ENCODE measurements around the gene CD47.

The CD47 gene

DNA sequence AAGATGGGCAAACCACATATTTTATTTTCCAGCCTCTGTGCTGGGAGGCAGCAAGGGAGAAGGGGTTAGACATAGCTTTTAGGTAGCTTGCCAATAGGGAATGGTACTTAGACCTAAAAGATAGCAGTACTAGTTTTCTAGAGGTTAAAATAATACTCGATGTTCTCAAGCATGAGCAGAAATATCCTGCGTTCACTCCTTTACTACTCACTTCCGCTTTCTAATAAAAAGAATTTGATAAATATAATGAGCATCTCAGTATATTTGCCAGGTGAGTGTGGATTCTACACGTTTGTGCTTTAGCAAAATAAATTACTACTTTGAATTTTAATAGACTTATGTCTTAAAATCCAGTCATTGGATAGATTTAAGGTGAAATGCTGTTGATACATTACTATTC is 39.4 kb upstream of the CD47 start:
- Histone ChIP-seq H3K9ac (ENCODE audit: low read depth, low read length, poor library complexity) (no peak overlapping the region), H3K4me3 (ENCODE audit: low read length in 2 of 2) (no peak overlapping the region), H3K4ac (ENCODE audit: low read length) (no peak overlapping the region), H3K27ac (replicated peaks; ENCODE audit: low read length) (no peak overlapping the region), H3K18ac (ENCODE audit: low read length) (no peak overlapping the region), H3K79me1 (ENCODE audit: low read depth, low read length) (no peaks in the 10 kb centered on the region), H2AK5ac (ENCODE audit: low read depth, low read length) (no peak overlapping the region), H4K91ac (ENCODE audit: low read depth, low read length, poor library complexity) (no peak overlapping the region), H2BK15ac (ENCODE audit: low read length) (no peak overlapping the region), H2BK120ac (ENCODE audit: low read depth, low read length) (no peak overlapping the region), H3K4me1 (ENCODE audit: control insufficient read depth in 2 of 2, insufficient read depth in 1 of 2, low read depth in 1 of 2, low read length in 2 of 2) (peaks cover 10 to 25% of the 10 kb centered on the region in 2 donors), H3K14ac (ENCODE audit: low read length) (no peak overlapping the region), H2BK12ac (ENCODE audit: low read length) (no peak overlapping the region), H3K4me2 (ENCODE audit: insufficient read depth, low read length, poor library complexity, severe bottlenecking) (no peak overlapping the region), H3K36me3 (replicated peaks in 1 of 2; ENCODE audit: control insufficient read depth in 2 of 2, insufficient read depth in 2 of 2, low read length in 2 of 2) (no peaks in the 10 kb centered on the region), H3K27me3 (ENCODE audit: control insufficient read depth in 3 of 3, insufficient read depth in 3 of 3, low read depth in 1 of 3, low read length in 3 of 3) (no peaks in the 10 kb centered on the region), H2BK5ac (ENCODE audit: low read length) (no peak overlapping the region), H3K9me3 (replicated peaks in 1 of 2; ENCODE audit: control insufficient read depth in 2 of 2, insufficient read depth in 1 of 2, low read depth in 1 of 2, low read length in 2 of 2) (no peaks in the 10 kb centered on the region), H2AFZ (ENCODE audit: low read length) (no peak overlapping the region), H4K8ac (ENCODE audit: low read depth, low read length) (no peak overlapping the region), H3K23ac (ENCODE audit: low read depth, low read length, poor library complexity) (no peak overlapping the region)
- DNase-seq (ENCODE audit: low spot score): no peak
- no CpG with 5 or more reads among the region's 4 CpGs for WGBS, 2 donors (ENCODE audit: extremely low coverage in 2 of 2, insufficient read length in 2 of 2, insufficient replicate concordance in 1 of 2)

DNA sequence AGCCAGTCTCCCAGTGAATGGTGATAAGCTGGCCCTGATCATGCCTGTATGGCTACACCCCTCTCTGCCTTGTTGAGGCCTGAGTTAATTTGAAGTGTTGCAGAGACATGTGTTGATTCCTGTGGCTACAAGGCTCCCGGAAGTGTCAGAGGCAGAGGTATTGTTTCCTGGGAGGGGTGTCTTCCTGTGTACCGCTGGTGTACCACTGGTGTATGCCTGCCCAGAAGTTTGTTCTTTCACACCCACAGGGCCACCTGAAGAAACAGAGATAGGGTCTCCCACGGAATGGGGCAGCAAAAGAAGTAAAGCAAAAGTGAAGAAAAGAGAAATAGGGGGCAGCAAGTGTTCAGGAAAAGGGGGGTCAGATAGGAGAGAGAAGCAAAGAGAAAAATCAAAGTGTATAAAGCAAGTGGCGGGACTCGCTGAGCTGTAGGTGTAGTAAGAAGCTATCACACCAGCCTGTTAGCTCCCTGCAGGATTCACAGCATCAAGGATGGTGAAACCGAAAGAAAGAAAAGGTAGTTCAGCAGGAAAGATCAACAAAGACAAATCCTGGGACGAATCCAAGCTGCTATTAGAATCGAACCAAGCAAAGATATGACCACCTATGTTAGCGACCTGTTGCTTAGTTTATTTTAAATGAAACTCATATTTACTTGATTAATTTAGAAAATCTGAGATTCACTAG is 36.6 kb upstream of the CD47 start:
- Histone ChIP-seq H3K4me1 (ENCODE audit: control insufficient read depth in 2 of 2, insufficient read depth in 1 of 2, low read depth in 1 of 2, low read length in 2 of 2) (peaks cover 11 to 36% of the 10 kb centered on the region in 2 donors), H3K9me3 (replicated peaks in 1 of 2; ENCODE audit: control insufficient read depth in 2 of 2, insufficient read depth in 1 of 2, low read depth in 1 of 2, low read length in 2 of 2) (no peaks in the 10 kb centered on the region), H2AK5ac (ENCODE audit: low read depth, low read length) (no peak overlapping the region), H3K23ac (ENCODE audit: low read depth, low read length, poor library complexity) (no peak overlapping the region), H4K91ac (ENCODE audit: low read depth, low read length, poor library complexity) (no peak overlapping the region), H4K8ac (ENCODE audit: low read depth, low read length) (no peak overlapping the region), H3K36me3 (replicated peaks in 1 of 2; ENCODE audit: control insufficient read depth in 2 of 2, insufficient read depth in 2 of 2, low read length in 2 of 2) (no peaks in the 10 kb centered on the region), H2BK5ac (ENCODE audit: low read length) (no peak overlapping the region), H3K14ac (ENCODE audit: low read length) (no peak overlapping the region), H2BK12ac (ENCODE audit: low read length) (no peak overlapping the region), H3K4ac (ENCODE audit: low read length) (no peak overlapping the region), H3K27ac (replicated peaks; ENCODE audit: low read length) (no peak overlapping the region), H3K79me1 (ENCODE audit: low read depth, low read length) (no peaks in the 10 kb centered on the region), H3K27me3 (ENCODE audit: control insufficient read depth in 3 of 3, insufficient read depth in 3 of 3, low read depth in 1 of 3, low read length in 3 of 3) (no peaks in the 10 kb centered on the region), H3K18ac (ENCODE audit: low read length) (no peak overlapping the region), H3K4me3 (ENCODE audit: low read length in 2 of 2) (no peak overlapping the region), H2BK15ac (ENCODE audit: low read length) (no peak overlapping the region), H3K9ac (ENCODE audit: low read depth, low read length, poor library complexity) (no peak overlapping the region), H2BK120ac (ENCODE audit: low read depth, low read length) (no peak overlapping the region), H2AFZ (ENCODE audit: low read length) (peak overlapping the region; percentile 10), H3K4me2 (ENCODE audit: insufficient read depth, low read length, poor library complexity, severe bottlenecking) (no peak overlapping the region)
- DNase-seq (ENCODE audit: low spot score): no peak
- WGBS, 2 donors (ENCODE audit: extremely low coverage in 2 of 2, insufficient read length in 2 of 2, insufficient replicate concordance in 1 of 2): no CpG with 5 or more reads among the region's 9 CpGs

DNA sequence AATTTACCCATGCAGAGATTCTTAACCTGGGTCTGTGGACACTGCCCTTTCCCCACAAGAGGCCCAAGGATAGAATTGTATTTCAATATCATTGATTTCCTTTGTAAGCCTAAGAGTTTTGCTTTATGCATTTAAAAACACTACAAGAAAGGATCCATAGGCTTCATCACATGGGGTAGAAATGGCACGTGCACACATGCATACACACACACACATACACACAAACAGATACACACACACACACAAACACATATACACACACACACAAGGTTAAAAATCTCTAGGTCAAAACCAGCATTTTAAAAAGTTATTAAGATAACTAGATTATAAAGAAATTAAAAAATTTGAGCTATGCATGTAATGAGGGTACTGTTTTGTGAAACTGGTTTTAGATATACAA is 35.5 kb upstream of the CD47 start:
- no peak overlapping the region for H2BK120ac ChIP-seq (ENCODE audit: low read depth, low read length)
- no peak overlapping the region for H4K91ac ChIP-seq (ENCODE audit: low read depth, low read length, poor library complexity)
- no peak overlapping the region for H2AFZ ChIP-seq (ENCODE audit: low read length)
- H3K14ac ChIP-seq (ENCODE audit: low read length): no peak overlapping the region
- no peak overlapping the region for H2BK5ac ChIP-seq (ENCODE audit: low read length)
- no peaks in the 10 kb centered on the region for H3K27me3 ChIP-seq (ENCODE audit: control insufficient read depth in 3 of 3, insufficient read depth in 3 of 3, low read depth in 1 of 3, low read length in 3 of 3)
- no peak overlapping the region for H3K4me2 ChIP-seq (ENCODE audit: insufficient read depth, low read length, poor library complexity, severe bottlenecking)
- WGBS, 2 donors (ENCODE audit: extremely low coverage in 2 of 2, insufficient read length in 2 of 2, insufficient replicate concordance in 1 of 2): no CpG with 5 or more reads among the region's 1 CpG
- H2BK15ac ChIP-seq (ENCODE audit: low read length): no peak overlapping the region
- no peak overlapping the region for H2BK12ac ChIP-seq (ENCODE audit: low read length)
- H3K27ac ChIP-seq (replicated peaks; ENCODE audit: low read length): no peak overlapping the region
- no peak overlapping the region for H2AK5ac ChIP-seq (ENCODE audit: low read depth, low read length)
- H3K4me1 ChIP-seq (ENCODE audit: control insufficient read depth in 2 of 2, insufficient read depth in 1 of 2, low read depth in 1 of 2, low read length in 2 of 2): peaks cover 13 to 26% of the 10 kb centered on the region in 2 donors
- no peaks in the 10 kb centered on the region for H3K9me3 ChIP-seq (replicated peaks in 1 of 2; ENCODE audit: control insufficient read depth in 2 of 2, insufficient read depth in 1 of 2, low read depth in 1 of 2, low read length in 2 of 2)
- no peaks in the 10 kb centered on the region for H3K36me3 ChIP-seq (replicated peaks in 1 of 2; ENCODE audit: control insufficient read depth in 2 of 2, insufficient read depth in 2 of 2, low read length in 2 of 2)
- DNase-seq (ENCODE audit: low spot score): no peak
- H4K8ac ChIP-seq (ENCODE audit: low read depth, low read length): no peak overlapping the region
- no peak overlapping the region for H3K9ac ChIP-seq (ENCODE audit: low read depth, low read length, poor library complexity)
- H3K4me3 ChIP-seq (ENCODE audit: low read length in 2 of 2): no peak overlapping the region
- no peak overlapping the region for H3K23ac ChIP-seq (ENCODE audit: low read depth, low read length, poor library complexity)
- no peak overlapping the region for H3K18ac ChIP-seq (ENCODE audit: low read length)
- no peaks in the 10 kb centered on the region for H3K79me1 ChIP-seq (ENCODE audit: low read depth, low read length)
- no peak overlapping the region for H3K4ac ChIP-seq (ENCODE audit: low read length)

DNA sequence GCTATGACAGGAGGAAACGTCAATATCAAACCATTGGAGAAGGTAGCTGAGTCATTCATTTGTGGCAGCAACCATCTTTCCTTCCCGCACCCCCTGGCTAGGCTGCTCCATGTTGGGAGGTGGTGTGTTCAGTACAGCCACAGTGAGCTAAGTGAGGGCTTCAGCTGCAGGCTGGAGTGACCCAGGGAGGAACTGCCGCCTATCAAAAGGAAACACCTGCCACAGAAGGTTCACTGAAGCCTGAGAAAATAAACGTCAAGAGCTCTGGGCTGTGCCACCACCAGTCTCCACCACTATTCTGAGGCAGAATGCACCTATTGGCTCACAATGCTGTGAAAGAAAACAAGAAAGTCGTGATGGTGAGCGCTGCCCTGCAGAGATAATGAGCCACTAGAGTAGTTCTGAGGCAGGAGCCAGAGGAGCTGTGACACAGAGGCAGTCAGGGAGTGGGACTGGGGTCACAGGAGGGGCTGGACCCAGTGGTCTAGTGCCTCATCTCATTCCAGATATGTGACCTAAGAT is 34.8 kb upstream of the CD47 start:
- H3K18ac ChIP-seq (ENCODE audit: low read length): peak overlapping the region; percentile 77
- H4K8ac ChIP-seq (ENCODE audit: low read depth, low read length): no peak overlapping the region
- H3K9ac ChIP-seq (ENCODE audit: low read depth, low read length, poor library complexity): no peak overlapping the region
- DNase-seq (ENCODE audit: low spot score): no peak
- H2BK5ac ChIP-seq (ENCODE audit: low read length): no peak overlapping the region
- no peak overlapping the region for H2AK5ac ChIP-seq (ENCODE audit: low read depth, low read length)
- no peak overlapping the region for H3K4me3 ChIP-seq (ENCODE audit: low read length in 2 of 2)
- H2BK120ac ChIP-seq (ENCODE audit: low read depth, low read length): no peak overlapping the region
- H3K14ac ChIP-seq (ENCODE audit: low read length): no peak overlapping the region
- H3K4ac ChIP-seq (ENCODE audit: low read length): no peak overlapping the region
- H3K36me3 ChIP-seq (replicated peaks in 1 of 2; ENCODE audit: control insufficient read depth in 2 of 2, insufficient read depth in 2 of 2, low read length in 2 of 2): no peaks in the 10 kb centered on the region
- WGBS, 2 donors (ENCODE audit: extremely low coverage in 2 of 2, insufficient read length in 2 of 2, insufficient replicate concordance in 1 of 2): no CpG with 5 or more reads among the region's 6 CpGs
- H4K91ac ChIP-seq (ENCODE audit: low read depth, low read length, poor library complexity): peak overlapping the region; percentile 1
- no peaks in the 10 kb centered on the region for H3K9me3 ChIP-seq (replicated peaks in 1 of 2; ENCODE audit: control insufficient read depth in 2 of 2, insufficient read depth in 1 of 2, low read depth in 1 of 2, low read length in 2 of 2)
- H3K79me1 ChIP-seq (ENCODE audit: low read depth, low read length): no peaks in the 10 kb centered on the region
- H3K23ac ChIP-seq (ENCODE audit: low read depth, low read length, poor library complexity): no peak overlapping the region
- H3K27me3 ChIP-seq (ENCODE audit: control insufficient read depth in 3 of 3, insufficient read depth in 3 of 3, low read depth in 1 of 3, low read length in 3 of 3): no peaks in the 10 kb centered on the region
- H2BK12ac ChIP-seq (ENCODE audit: low read length): peak overlapping the region; percentile 91
- H3K4me2 ChIP-seq (ENCODE audit: insufficient read depth, low read length, poor library complexity, severe bottlenecking): no peak overlapping the region
- peaks cover 13 to 22% of the 10 kb centered on the region in 2 donors for H3K4me1 ChIP-seq (ENCODE audit: control insufficient read depth in 2 of 2, insufficient read depth in 1 of 2, low read depth in 1 of 2, low read length in 2 of 2)
- H2AFZ ChIP-seq (ENCODE audit: low read length): peak overlapping the region; percentile 52
- H2BK15ac ChIP-seq (ENCODE audit: low read length): no peak overlapping the region
- H3K27ac ChIP-seq (replicated peaks; ENCODE audit: low read length): no peak overlapping the region
